ENCODE measurements around the gene SLC43A2.

Gene SLC43A2

GRCh38 chr17:1623057-1623630, 5.5 kb downstream of the SLC43A2 start:
- no peak for DNase-seq (ENCODE audit: low read depth in 4 of 4, low spot score in 1 of 4)

- DNase-seq (ENCODE audit: low read depth in 4 of 4, low spot score in 1 of 4) = no peak
Observed at GRCh38 chr17:1621273-1621954, 7.2 kb downstream of the SLC43A2 start.

GRCh38 chr17:1620486-1620885, 8.1 kb downstream of the SLC43A2 start:
- no peak for DNase-seq (ENCODE audit: low read depth in 4 of 4, low spot score in 1 of 4)

GRCh38 chr17:1617620-1618174, 10.9 kb downstream of the SLC43A2 start:
- no peak for DNase-seq (ENCODE audit: low read depth in 4 of 4, low spot score in 1 of 4)

- DNase-seq (ENCODE audit: low read depth in 4 of 4, low spot score in 1 of 4) = no peak
Observed at GRCh38 chr17:1616101-1616500, 12.5 kb downstream of the SLC43A2 start.

- DNase-seq (ENCODE audit: low read depth in 4 of 4, low spot score in 1 of 4) = no peak
Observed at GRCh38 chr17:1612400-1612799, 16.2 kb downstream of the SLC43A2 start.

- DNase-seq (ENCODE audit: low read depth in 4 of 4, low spot score in 1 of 4) = no peak
Observed at GRCh38 chr17:1611715-1612114, 16.9 kb downstream of the SLC43A2 start.

- DNase-seq (ENCODE audit: low read depth in 4 of 4, low spot score in 1 of 4) = no peak
Observed at GRCh38 chr17:1608676-1609075, 20.0 kb downstream of the SLC43A2 start.

GRCh38 chr17:1607971-1608320, 20.7 kb downstream of the SLC43A2 start:
- DNase-seq (ENCODE audit: low read depth in 4 of 4, low spot score in 1 of 4) = no peak

GRCh38 chr17:1606352-1606985, 22.2 kb downstream of the SLC43A2 start:
- no peak for DNase-seq (ENCODE audit: low read depth in 4 of 4, low spot score in 1 of 4)

- DNase-seq (ENCODE audit: low read depth in 4 of 4, low spot score in 1 of 4) = no peak
Observed at GRCh38 chr17:1605681-1606351, 22.8 kb downstream of the SLC43A2 start.

- DNase-seq (ENCODE audit: low read depth in 4 of 4, low spot score in 1 of 4) = no peak
Observed at GRCh38 chr17:1604831-1605528, 23.7 kb downstream of the SLC43A2 start.

- no peak for DNase-seq (ENCODE audit: low read depth in 4 of 4, low spot score in 1 of 4)
Observed at GRCh38 chr17:1601571-1601970, 27.1 kb downstream of the SLC43A2 start.

- no peak for DNase-seq (ENCODE audit: low read depth in 4 of 4, low spot score in 1 of 4)
Observed at GRCh38 chr17:1598399-1599095, 30.1 kb downstream of the SLC43A2 start.

GRCh38 chr17:1597861-1598342, 30.7 kb downstream of the SLC43A2 start:
- DNase-seq (ENCODE audit: low read depth in 4 of 4, low spot score in 1 of 4) = no peak

GRCh38 chr17:1593630-1593931, 35.1 kb downstream of the SLC43A2 start:
- DNase-seq (ENCODE audit: low read depth in 4 of 4, low spot score in 1 of 4) = no peak

GRCh38 chr17:1592751-1593629, 35.6 kb downstream of the SLC43A2 start:
- DNase-seq (ENCODE audit: low read depth in 4 of 4, low spot score in 1 of 4) = no peak

- DNase-seq (ENCODE audit: low read depth in 4 of 4, low spot score in 1 of 4) = no peak
Observed at GRCh38 chr17:1591474-1592090, 37.1 kb downstream of the SLC43A2 start.

- DNase-seq (ENCODE audit: low read depth in 4 of 4, low spot score in 1 of 4) = no peak
Observed at GRCh38 chr17:1590747-1591473, 37.7 kb downstream of the SLC43A2 start.
